HCT116 (cell line): Measurements from ENCODE around the gene CAPN13.

Experiments used
- ZNF274 ChIP-seq: fragments of 200-500 bp; sonication (Bioruptor generic); IDR thresholded peaks from 2 replicates; pipeline ENCODE4 v1.6.1; 2014; ENCODE audit warnings: mild to moderate bottlenecking, low read depth, low read length, inconsistent platforms
- TF ChIP-seq, protein P1 (sequence below), 3 experiments: fragments of 200-600 bp in 1 of 3; sonication (generic) in 1 of 3; IDR thresholded peaks in 2 of 3; conservative IDR thresholded peaks in 1 of 3; 2 replicates each; pipeline ENCODE4 v1.5.1; 2012 to 2017; ENCODE audit warnings: low read depth in 2 of 3, low read length in 2 of 3, antibody characterized with exemption in 1 of 3, borderline replicate concordance in 1 of 3, control low read depth in 1 of 3, mild to moderate bottlenecking in 1 of 3, mixed read lengths in 1 of 3, mixed run types in 1 of 3, moderate library complexity in 1 of 3; ENCODE audit not compliant: insufficient read depth in 1 of 3

- TF ChIP-seq, protein P1, sequence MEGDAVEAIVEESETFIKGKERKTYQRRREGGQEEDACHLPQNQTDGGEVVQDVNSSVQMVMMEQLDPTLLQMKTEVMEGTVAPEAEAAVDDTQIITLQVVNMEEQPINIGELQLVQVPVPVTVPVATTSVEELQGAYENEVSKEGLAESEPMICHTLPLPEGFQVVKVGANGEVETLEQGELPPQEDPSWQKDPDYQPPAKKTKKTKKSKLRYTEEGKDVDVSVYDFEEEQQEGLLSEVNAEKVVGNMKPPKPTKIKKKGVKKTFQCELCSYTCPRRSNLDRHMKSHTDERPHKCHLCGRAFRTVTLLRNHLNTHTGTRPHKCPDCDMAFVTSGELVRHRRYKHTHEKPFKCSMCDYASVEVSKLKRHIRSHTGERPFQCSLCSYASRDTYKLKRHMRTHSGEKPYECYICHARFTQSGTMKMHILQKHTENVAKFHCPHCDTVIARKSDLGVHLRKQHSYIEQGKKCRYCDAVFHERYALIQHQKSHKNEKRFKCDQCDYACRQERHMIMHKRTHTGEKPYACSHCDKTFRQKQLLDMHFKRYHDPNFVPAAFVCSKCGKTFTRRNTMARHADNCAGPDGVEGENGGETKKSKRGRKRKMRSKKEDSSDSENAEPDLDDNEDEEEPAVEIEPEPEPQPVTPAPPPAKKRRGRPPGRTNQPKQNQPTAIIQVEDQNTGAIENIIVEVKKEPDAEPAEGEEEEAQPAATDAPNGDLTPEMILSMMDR (IDR thresholded peaks at IDR 0.05 in 2 of 3, conservative IDR thresholded peaks at IDR 0.05 in 1 of 3; ENCODE audit: borderline replicate concordance in 1 of 3, insufficient read depth in 1 of 3, low read depth in 2 of 3, low read length in 2 of 3) = no peak
- TF ChIP-seq ZNF274 = no peak
Measured at GRCh38 chr2:30752811-30753210, 54.4 kb downstream of the CAPN13 start.
